GM18499 (cell line): ENCODE measurements around the gene PLTP.
"Not testable (repeated sequence)": the region's sequence is repeated elsewhere in the genome, so short reads cannot be mapped to it uniquely, and the experiment has no call there.

Experiments used
- ATAC-seq: cut with Tn5 transposase; IDR thresholded peaks from one replicate; pipeline ENCODE4 v1.9.1; 2021; ENCODE audit warnings: moderate number of reproducible peaks; ENCODE audit not compliant: insufficient read depth, unreplicated experiment

Gene PLTP

GRCh38 chr20:45901332-45901731, 10.6 kb downstream of the PLTP start:
- ATAC-seq, result not testable (repeated sequence)

DNA sequence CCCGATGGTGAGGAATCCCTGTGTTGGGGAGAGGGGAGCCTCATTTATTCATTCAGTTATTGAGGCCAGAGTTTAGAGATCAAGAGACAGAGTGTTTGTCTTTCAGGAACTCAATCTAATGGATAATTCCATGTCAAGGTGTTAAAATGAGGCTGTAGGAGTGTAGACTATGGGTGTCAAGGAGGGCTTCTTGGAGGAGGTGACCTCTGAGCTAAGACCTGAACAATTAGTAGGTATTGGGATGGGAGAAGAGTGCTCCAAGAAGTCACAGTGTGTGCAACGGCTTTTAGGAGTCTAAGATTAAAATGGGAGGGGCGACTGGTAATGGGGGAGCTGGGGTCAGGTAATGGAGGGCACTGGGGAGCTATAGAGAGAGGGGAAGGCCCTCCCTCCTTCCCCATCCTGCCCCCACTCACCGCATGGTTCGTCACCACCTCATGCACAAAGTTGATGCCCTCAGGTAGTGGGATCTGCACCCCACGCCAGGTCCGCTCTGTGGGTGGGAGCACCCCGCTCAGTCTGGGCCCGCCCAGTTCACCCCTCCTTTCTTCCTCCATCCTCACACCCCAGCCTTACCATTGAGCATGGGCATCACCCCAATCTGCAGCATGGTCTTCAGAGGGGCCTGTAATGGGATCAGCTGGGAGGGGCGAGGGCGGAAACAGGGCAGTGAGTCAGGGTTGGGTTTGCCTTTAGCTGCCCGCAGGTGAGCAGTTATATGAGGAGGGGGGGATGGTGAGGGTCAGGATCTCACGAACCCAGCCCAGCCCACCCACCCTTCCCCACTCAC, 12.7 kb downstream of the PLTP start:
- ATAC-seq, result no peak

DNA sequence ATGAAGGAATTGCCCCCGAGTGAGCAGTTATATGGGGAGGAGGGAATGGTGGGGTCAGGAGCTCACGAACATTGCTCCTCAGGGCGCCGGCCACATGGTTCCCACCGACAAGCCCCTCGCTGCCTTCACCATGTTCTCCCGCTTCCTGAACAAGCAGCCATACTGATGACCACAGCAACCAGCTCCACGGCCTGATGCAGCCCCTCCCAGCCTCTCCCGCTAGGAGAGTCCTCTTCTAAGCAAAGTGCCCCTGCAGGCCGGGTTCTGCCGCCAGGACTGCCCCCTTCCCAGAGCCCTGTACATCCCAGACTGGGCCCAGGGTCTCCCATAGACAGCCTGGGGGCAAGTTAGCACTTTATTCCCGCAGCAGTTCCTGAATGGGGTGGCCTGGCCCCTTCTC, 13.7 kb downstream of the PLTP start:
- no peak for ATAC-seq

DNA sequence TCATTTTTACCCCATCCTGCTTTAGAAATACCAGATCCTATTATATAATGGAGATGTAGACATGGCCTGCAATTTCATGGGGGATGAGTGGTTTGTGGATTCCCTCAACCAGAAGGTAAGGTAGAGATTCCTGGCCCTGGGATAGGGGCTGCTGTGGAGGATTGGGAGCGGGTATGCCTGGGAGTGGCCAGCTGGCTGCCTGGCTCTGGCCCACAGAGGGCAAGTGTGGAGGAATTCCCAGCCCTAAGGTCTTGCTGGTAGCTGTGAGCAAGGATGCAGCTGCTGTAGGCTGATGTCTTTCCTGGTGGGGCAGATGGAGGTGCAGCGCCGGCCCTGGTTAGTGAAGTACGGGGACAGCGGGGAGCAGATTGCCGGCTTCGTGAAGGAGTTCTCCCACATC, 14.3 kb downstream of the PLTP start:
- no peak for ATAC-seq

DNA sequence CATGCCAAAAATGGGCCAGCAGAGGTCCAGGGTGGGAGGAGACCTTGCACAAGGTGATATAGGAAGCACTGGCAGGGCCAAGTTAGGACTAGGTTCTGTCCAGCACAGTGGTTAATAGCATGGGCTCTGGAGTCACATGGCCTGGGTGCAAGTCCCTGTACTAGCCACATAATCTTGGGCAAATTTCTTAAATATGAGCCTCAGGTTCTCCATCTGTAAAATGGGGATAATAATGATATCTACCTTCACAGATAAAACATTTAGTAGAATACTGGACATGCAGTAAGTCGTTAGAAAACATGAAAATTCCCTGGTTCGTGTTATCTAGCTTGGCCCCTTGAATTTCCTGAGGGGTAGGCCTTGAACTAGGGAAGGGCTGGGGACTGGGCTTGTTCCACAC, 14.7 kb downstream of the PLTP start:
- ATAC-seq, result no peak

- ATAC-seq, result no peak
Measured at GRCh38 chr20:45896641-45897161, 15.3 kb downstream of the PLTP start.

DNA sequence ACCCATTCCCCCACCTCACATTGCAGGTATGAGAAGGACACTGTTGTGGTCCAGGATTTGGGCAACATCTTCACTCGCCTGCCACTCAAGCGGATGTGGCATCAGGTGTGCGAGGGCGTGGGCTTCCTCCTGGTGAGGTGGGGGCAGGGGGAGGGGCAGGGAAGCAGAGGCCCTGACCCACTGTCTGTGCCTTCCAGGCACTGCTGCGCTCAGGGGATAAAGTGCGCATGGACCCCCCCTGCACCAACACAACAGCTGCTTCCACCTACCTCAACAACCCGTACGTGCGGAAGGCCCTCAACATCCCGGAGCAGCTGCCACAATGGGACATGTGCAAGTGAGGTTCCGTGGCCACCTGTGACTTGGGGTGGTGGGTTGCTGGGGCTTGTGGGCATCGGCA, 17.2 kb downstream of the PLTP start:
- no peak for ATAC-seq

GRCh38 chr20:45893831-45894230, 18.1 kb downstream of the PLTP start:
- ATAC-seq, result no peak

DNA sequence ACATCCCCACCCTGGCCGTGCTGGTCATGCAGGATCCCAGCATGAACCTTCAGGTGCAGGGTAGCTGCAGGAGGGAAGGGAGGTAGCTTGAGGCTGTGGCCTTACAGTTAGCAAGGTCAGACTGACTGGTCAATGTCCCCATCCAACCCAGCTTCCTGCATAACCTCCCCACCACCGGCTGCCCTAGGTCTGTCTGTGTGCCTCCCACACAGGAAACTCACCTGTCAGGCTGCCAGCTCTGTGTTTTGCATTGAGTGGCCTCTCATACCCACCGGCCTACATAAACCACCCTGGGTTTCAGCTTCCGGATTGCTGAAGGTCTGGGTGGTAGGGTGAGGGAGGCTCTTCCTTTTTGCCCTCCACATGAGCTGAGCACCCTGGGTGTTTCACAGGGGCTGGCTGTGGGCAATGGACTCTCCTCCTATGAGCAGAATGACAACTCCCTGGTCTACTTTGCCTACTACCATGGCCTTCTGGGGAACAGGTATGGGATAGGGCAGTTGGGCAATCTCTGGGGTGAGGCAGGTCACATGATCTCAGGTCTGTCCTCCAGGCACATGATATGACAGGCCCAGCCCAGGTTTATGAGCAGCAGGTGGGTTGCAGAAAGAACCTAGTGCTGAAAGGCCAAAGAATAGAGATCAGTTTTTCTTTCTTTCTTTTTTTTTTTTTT, 19.0 kb downstream of the PLTP start:
- ATAC-seq, result no peak

GRCh38 chr20:45892049-45892825, 19.7 kb downstream of the PLTP start:
- no peak for ATAC-seq

DNA sequence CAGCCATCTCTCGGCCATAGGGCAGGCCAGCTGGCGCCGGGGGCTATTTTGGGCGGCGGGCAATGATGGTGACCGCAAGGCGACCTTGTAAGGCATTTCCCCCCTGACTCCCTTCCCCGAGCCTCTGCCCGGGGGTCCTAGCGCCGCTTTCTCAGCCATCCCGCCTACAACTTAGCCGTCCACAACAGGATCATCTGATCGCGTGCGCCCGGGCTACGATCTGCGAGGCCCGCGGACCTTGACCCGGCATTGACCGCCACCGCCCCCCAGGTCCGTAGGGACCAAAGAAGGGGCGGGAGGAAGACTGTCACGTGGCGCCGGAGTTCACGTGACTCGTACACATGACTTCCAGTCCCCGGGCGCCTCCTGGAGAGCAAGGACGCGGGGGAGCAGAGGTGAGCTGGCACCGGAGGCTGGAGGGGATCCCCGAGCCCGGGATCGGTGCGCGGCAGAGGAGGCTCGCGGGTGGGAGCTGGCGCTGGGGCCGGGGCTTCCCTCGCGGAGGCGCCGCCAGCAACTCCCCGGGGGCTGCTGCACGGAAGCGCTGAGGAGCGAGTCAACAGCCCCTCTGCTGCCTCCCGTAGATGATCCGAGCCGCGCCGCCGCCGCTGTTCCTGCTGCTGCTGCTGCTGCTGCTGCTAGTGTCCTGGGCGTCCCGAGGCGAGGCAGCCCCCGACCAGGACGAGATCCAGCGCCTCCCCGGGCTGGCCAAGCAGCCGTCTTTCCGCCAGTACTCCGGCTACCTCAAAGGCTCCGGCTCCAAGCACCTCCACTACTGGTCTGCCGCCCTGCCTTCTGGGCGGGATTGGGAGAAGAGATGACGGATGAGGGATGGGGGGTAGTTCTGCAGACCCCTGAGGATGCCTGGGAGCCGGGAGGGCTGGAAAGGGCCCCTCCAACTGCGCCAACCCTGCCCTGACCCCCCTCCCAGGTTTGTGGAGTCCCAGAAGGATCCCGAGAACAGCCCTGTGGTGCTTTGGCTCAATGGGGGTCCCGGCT, 20.7 kb downstream of the PLTP start, which contains the start of the genes CTSA and NEURL2:
Gene CTSA (plus strand): TSS at position 351 of the 999 bp plus-strand sequence. CDS start 234 bp downstream, at position 585.
Gene NEURL2 (minus strand): TSS at position 224 of the 999 bp plus-strand sequence. CDS start 217 bp downstream, at position 7.
- no peak for ATAC-seq

- no peak for ATAC-seq
Measured at GRCh38 chr20:45890077-45890984, 21.6 kb downstream of the PLTP start.

- ATAC-seq, result no peak
Measured at GRCh38 chr20:45888681-45889080, 23.3 kb downstream of the PLTP start.

DNA sequence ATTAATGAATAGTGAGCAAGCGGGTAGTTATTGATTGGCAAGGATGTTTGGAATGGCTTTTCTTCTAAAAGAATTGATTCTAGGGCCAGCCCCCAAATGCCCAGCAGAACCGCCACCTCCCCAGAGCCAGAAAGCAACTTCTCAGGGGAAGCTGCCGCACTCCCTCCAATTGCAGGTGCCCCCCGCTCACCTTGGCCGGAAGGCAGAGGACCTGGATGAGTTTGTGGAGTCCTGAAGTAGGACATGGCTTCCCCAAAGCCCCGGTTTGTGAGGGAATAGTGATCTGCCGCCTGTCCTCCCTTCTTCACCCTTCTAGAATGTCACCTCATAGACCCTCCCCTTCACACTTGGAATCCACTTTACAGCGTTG, 24.6 kb downstream of the PLTP start, which contains the start of gene SPATA25:
Gene SPATA25 (minus strand): TSS at position 277 of the 370 bp plus-strand sequence. CDS start 32 bp downstream, at position 245.
- no peak for ATAC-seq

- no peak for ATAC-seq
Measured at GRCh38 chr20:45886590-45887345, 25.2 kb downstream of the PLTP start.

- ATAC-seq, result no peak
Measured at GRCh38 chr20:45883100-45883469, 28.9 kb downstream of the PLTP start.

DNA sequence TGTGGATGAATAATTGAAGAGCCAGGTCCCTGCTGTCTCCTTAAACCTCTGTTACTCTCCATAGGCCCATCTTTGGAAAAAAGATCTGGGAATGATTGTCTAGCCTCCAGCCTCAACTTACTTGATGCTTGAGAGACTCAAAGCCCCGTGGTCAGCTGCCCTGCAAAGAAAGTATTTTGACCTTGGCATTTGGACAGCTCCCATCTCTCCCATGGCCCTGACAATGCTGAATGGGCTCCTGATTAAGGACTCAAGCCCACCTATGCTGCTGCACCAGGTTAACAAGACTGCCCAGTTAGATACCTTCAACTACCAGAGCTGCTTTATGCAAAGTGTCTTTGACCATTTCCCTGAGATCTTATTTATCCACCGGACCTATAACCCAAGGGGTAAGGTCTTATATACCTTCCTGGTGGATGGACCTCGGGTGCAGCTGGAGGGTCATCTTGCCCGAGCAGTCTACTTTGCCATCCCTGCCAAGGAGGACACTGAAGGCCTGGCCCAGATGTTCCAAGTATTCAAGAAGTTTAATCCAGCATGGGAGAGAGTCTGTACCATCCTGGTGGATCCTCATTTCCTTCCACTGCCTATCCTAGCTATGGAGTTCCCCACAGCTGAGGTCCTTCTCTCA, 29.4 kb downstream of the PLTP start:
- ATAC-seq, result no peak
